HG02943 (cell line): ENCODE data around the gene RHBDD3.

Experiments used
- ATAC-seq: cut with Tn5 transposase; IDR thresholded peaks from one replicate; pipeline ENCODE4 v1.9.1; 2021; ENCODE audit warnings: mild to moderate bottlenecking, low read depth, moderate library complexity; ENCODE audit not compliant: unreplicated experiment

Gene RHBDD3

GRCh38 chr22:29306835-29307595, 39.2 kb upstream of the RHBDD3 start:
- no peak for ATAC-seq

GRCh38 chr22:29306175-29306834, 38.5 kb upstream of the RHBDD3 start, which contains the start of gene GAS2L1:
TSS of gene GAS2L1 (plus strand) at chr22:29306650. CDS start at chr22:29308106, 1,456 bp downstream.
- ATAC-seq, result no peak

GRCh38 chr22:29305836-29306174, 38.0 kb upstream of the RHBDD3 start:
- ATAC-seq, result no peak

GRCh38 chr22:29302681-29303465, 35.1 kb upstream of the RHBDD3 start:
- no peak for ATAC-seq

DNA sequence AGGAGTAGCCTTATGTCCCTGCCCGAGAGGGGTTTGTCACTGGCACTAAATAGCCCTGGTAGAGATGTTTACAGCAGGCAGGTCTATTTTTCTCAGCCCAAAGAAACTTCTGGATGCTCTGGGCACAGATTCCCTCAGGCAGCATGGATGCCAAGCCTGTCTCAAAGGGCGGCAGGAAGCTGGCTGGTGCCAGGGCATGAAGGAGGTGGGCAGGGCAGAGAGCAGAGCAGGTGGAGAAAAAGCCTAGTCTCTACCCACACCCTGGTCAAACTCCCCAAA, 34.6 kb upstream of the RHBDD3 start:
- no peak for ATAC-seq

DNA sequence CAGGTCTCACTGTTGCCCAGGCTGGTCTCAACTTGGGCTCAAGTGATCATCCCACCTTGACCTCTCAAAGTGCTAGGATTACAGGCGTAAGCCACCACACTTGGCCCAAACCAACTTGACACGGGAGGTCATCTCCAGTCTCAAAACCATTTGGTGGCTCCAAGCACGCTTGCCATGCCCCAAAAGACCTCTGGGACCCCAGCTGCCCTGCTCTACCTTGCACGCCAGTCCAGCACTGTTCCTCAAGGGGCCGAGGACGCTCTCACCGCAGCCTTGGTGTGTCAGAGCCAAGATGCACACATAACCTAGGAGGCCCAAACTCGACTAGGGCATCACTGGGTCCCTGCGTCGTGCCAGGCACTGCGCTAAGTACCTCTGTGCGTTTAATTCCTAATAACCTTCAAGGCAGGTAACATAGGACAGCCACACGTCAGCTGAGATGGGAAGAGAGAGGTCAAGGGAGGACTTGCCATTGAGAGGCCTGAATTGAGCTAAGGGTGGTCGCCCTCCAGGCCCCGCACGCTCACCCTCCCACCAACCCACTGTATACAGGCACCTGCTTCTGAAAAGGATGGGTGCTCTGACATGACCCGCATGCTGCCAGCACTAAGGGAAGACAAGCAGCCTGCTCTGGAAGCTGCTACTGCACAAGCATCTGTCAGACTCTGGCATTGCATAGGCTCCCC, 34.1 kb upstream of the RHBDD3 start:
- ATAC-seq, result no peak

DNA sequence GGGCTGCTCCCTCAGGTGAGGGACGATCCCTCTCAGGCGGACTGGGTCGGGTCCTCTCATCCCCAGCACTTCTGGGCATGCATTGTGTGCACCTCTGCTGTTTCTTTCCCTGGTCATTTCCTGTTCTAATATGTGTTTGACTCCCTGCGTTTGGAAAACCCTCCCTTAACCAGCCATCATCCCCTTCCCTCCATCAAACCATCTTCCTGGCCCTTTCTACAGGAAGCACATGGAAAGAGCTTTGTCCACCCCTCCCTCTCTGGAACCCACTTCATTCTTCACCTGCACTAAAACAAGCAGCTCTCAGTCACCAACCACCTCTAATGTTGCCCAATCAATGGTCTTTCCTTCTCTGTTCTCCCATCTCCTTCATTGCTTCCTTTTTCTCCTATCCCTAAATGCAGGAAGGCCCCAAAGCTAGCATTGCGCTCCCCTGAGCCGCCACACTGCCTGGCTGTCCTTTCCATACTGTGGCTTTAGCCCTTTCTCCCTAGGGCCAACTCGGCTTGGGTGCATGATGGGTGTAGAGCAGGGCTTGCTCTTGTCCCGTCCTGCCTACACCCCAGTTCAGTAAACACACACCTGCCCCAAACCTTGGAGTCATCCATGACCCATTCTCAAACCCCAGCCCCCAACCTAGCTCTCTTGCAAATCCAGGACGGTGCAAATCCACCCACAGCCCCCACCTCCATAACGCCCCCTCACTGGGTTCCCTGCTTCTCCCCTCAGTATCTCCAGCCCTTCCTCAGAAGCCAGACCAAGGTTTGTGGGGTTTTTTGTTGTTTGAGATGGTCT, 33.2 kb upstream of the RHBDD3 start:
- no peak for ATAC-seq

DNA sequence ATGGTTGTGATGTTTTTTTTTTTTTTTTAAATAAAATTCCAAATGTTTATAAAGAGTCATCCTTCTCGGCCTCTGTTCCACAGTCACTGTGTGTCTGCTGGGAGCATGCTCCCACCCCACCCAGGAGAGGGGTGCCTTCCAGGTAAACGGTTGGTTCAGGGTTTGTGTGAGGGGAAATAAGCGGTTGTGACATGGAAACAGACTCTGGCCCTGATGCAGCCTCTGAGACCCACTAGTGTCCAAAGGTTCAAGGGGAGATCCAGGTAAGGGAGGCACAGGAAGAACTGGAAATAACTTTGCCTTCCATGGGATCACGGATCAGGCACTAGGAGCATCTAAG, 32.7 kb upstream of the RHBDD3 start:
- ATAC-seq, result no peak

- no peak for ATAC-seq
These were observed 31.5 kb upstream of the RHBDD3 start for GRCh38 chr22:29299136-29299900.

DNA sequence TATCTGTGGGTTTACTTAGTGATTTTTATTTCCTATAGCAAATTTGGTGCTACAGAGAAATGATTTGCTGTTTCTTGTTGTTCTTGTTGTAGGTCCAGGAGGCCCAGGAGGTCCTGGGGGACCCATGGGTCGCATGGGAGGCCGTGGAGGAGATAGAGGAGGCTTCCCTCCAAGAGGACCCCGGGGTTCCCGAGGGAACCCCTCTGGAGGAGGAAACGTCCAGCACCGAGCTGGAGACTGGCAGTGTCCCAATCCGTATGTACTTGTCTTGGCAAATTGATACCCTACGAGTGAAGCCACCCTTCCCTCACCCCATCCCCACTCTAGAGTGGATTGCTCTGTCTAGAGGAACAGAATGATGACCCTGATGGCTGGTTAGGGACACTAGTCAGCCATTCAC, 30.9 kb upstream of the RHBDD3 start:
- no peak for ATAC-seq

GRCh38 chr22:29292379-29292778, 24.6 kb upstream of the RHBDD3 start:
- no peak for ATAC-seq

DNA sequence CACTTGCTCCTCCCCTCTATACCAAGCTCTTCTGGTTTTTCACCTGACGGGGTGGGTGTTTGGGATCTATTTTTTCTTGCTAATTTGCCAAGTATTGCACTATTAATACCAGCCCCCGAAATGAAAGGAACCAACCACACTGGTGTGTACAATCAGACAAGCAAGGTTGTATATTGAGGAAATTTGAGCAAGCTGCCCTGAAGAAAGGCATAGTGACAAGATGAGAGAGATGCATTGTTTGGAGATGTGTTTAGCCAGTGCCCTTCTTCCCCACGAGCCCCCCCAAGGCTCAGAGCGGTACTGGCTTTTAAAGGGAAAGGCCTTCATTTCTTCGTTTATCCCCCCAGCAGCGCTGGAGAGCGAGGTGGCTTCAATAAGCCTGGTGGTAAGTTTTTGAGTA, 23.4 kb upstream of the RHBDD3 start:
- no peak for ATAC-seq

DNA sequence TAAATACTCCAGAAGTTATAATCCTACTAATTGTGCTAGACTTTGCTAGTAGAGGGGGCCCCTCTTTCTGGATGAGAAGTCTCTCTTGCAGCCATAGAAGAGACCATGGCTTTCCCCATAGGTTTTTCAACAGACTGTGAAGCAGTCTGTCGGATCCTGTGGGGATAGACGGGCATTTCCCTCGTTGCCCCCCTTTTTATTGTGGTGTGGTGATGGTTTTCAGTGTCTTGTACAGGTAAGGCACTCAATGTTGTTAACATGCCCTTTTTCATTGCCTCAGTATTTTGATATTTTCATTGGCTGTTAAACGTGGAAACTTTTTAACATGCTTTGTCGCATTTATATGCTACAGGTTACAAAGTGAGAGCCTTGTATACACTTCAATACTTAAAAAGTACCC, 22.3 kb upstream of the RHBDD3 start:
- no peak for ATAC-seq

DNA sequence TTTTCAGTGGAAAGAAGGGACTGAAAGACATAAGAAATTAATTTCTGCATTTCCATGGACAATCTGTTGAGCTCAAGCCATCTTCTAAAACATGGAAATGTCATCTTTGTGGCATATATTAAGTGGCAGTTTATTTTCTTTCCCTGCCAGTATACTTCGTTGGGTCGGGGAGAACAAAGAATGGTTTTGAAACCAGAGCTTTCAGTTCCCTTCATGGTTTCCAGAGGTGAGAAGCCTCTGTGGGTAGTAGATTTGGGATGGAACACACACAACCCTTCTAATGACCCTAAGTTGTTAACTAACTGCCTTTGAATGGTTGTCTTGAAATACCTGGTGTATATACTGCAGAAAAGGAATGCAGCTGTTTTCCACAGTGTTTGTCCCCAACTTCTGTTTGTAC, 21.1 kb upstream of the RHBDD3 start:
- ATAC-seq, result no peak

- ATAC-seq, result no peak
These were observed 16.4 kb upstream of the RHBDD3 start for GRCh38 chr22:29284196-29284595.

DNA sequence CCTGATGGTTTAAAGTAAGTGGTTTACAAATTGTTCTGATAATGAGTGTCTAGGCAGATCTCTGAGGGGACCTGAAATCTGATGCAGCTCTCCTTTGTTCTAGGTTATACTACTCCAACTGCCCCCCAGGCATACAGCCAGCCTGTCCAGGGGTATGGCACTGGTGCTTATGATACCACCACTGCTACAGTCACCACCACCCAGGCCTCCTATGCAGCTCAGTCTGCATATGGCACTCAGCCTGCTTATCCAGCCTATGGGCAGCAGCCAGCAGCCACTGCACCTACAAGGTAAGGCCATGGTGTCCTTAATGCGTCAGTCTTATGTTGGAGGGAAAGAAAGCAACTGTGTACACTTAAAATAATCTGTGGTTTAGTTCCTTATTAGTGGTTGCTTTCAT, 10.1 kb upstream of the RHBDD3 start:
- ATAC-seq, result no peak

DNA sequence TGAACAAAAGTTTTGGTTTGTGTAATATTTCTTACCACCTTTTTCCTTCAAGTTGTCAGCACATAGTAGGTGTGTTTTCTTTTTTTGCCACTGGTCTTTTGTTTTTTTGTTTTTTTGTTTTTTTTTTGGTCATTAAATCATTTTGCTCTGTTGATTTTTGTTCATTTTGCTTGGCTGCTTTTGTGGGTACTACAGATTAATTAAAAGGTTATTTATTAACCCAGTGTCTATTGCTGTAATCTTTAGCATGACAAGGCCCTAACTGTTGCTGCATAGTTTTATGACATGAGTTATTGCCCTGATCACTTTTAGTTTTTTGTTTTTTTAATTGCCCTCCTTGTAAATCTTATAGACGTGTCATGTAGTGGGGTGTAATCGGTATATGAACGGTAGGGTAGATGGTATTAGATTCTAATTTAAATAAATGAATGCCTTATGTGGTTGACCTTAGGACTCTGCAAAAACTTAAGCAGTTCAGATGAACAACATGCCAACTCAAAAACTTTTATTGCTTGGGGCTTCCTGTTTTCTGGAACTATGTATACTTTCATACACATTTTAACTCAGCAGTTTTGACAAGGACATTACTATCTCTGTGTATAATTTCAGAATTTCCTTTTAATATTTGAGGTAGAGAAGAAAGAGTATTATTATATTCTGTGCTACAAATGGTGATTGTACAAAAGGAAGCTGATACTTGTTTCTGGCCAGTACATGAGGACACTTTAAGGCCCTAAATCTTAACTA, 8.2 kb upstream of the RHBDD3 start:
- ATAC-seq, result no peak

GRCh38 chr22:29275167-29275566, 7.4 kb upstream of the RHBDD3 start:
- ATAC-seq, result no peak

GRCh38 chr22:29272624-29273023, 4.8 kb upstream of the RHBDD3 start:
- no peak for ATAC-seq
